Astrocyte (in vitro differentiated cells and primary cell): ENCODE results near the gene PTPRCAP. TPM values are rescaled to one million over a fixed set of nuclear protein-coding genes. Genes with fewer than 3 reads are reported as not detected.

Experiments
- DNase-seq: peaks from one replicate; pipeline ENCODE4 v3.0.0-alpha.2; 2010; ENCODE audit warnings: low read depth
- FAIRE-seq: peaks from 2 replicates; lab custom pipeline; 2011; peaks lifted over from hg19 to GRCh38; lab: Jason Lieb, UNC
- H2AFZ ChIP-seq: 2 replicates; pipeline ENCODE4 v1.6.0; 2012; ENCODE audit warnings: low read depth, low read length, inconsistent platforms
- H3K27ac ChIP-seq: 2 replicates; pipeline ENCODE4 v1.5.1; 2011; ENCODE audit warnings: low read depth, low read length, inconsistent platforms
- H3K27me3 ChIP-seq: 2 replicates; pipeline ENCODE4 v1.6.0; 2011; ENCODE audit warnings: low read length, inconsistent platforms; ENCODE audit not compliant: insufficient read depth
- H3K36me3 ChIP-seq: 2 replicates; pipeline ENCODE4 v1.5.1; 2011; ENCODE audit warnings: low read length, inconsistent platforms; ENCODE audit not compliant: insufficient read depth
- H3K4me1 ChIP-seq: 2 replicates; pipeline ENCODE4 v1.5.1; 2011; ENCODE audit warnings: low read length, inconsistent platforms; ENCODE audit not compliant: insufficient read depth
- H3K4me2 ChIP-seq: 2 replicates; pipeline ENCODE4 v1.6.0; 2012; ENCODE audit warnings: low read length, inconsistent platforms
- H3K4me3 ChIP-seq: 2 replicates; pipeline ENCODE4 v1.5.1; 2011; ENCODE audit warnings: low read depth, mild to moderate bottlenecking, low read length, inconsistent platforms; ENCODE audit not compliant: insufficient read depth
- H3K79me2 ChIP-seq: 2 replicates; pipeline ENCODE4 v1.6.0; 2012; ENCODE audit warnings: mild to moderate bottlenecking, low read length, inconsistent platforms; ENCODE audit not compliant: insufficient read depth
- H3K9ac ChIP-seq: 2 replicates; pipeline ENCODE4 v1.6.0; 2012; ENCODE audit warnings: mild to moderate bottlenecking, low read length, inconsistent platforms
- H3K9me3 ChIP-seq: 2 replicates; pipeline ENCODE4 v1.5.1; 2012; ENCODE audit warnings: low read depth, mild to moderate bottlenecking, low read length, inconsistent platforms; ENCODE audit not compliant: insufficient read depth
- H4K20me1 ChIP-seq: 2 replicates; pipeline ENCODE4 v1.6.0; 2012; ENCODE audit warnings: low read length, inconsistent platforms; ENCODE audit not compliant: insufficient read depth
- H3K27ac Mint-ChIP-seq: one replicate; pipeline ENCODE4 v1.8.0; 2021; ENCODE audit warnings: mild to moderate bottlenecking, mixed read lengths; ENCODE audit not compliant: unreplicated experiment
- H3K27me3 Mint-ChIP-seq: one replicate; pipeline ENCODE4 v1.8.0; 2021; ENCODE audit warnings: low read depth, mixed read lengths; ENCODE audit not compliant: unreplicated experiment
- H3K36me3 Mint-ChIP-seq: one replicate; pipeline ENCODE4 v1.8.0; 2021; ENCODE audit warnings: low read depth, mixed read lengths; ENCODE audit not compliant: unreplicated experiment
- H3K4me1 Mint-ChIP-seq: one replicate; pipeline ENCODE4 v1.8.0; 2021; ENCODE audit warnings: low read depth, mixed read lengths; ENCODE audit not compliant: unreplicated experiment
- H3K4me3 Mint-ChIP-seq: one replicate; pipeline ENCODE4 v1.8.0; 2021; ENCODE audit warnings: mild to moderate bottlenecking, moderate library complexity, mixed read lengths; ENCODE audit not compliant: unreplicated experiment
- H3K9me3 Mint-ChIP-seq: one replicate; pipeline ENCODE4 v1.8.0; 2021; ENCODE audit warnings: mild to moderate bottlenecking, mixed read lengths; ENCODE audit not compliant: unreplicated experiment
- EZH2 ChIP-seq: IDR thresholded peaks from 2 replicates; pipeline ENCODE4 v1.6.1; 2012; ENCODE audit warnings: mild to moderate bottlenecking, low read length, inconsistent platforms; ENCODE audit not compliant: insufficient read depth
- total RNA-seq: library from RNA; stranded (reverse); gene quantifications from 2 replicates; pipeline ENCODE4 v1.2.1, GENCODE V29; 2021
- TF ChIP-seq, protein P1 (sequence below): IDR thresholded peaks from 2 replicates; pipeline ENCODE4 v1.5.1; 2011; ENCODE audit warnings: low read depth, mild to moderate bottlenecking, inconsistent platforms, low read length, moderate library complexity; ENCODE audit not compliant: insufficient read depth

Gene PTPRCAP
- total RNA-seq, 1 donor from 2014 or later, result 1.7 TPM

DNA sequence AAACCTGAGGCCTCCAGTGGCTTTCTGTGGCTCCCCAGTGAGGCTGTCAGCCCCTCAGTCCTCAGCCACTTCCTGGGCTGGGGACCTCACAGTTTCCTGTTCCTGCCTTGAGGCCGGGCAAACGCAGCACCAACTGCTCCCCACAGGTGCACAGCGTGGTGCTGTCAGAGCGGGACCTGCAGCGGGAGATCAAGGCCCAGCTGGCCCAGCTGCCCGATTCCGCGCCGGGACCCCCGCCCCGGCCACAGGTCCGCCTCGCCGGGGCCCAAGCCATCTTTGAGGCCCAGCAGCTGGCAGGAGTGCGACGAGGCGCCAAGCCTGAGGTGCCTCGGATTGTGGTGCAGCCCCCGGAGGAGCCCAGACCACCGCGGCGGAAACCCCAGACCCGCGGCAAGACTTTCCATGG lies 28.2 kb downstream of the PTPRCAP start:
- H3K27ac Mint-ChIP-seq, result no peak overlapping the region
- H3K79me2 ChIP-seq, result no peaks in the 10 kb centered on the region
- peaks cover 19% of the 10 kb centered on the region for H3K27me3 ChIP-seq
- H3K4me1 ChIP-seq, result no peaks in the 10 kb centered on the region
- H3K4me3 ChIP-seq, result no peak overlapping the region
- peaks cover 3% of the 10 kb centered on the region for H3K36me3 Mint-ChIP-seq
- TF ChIP-seq, protein P1, sequence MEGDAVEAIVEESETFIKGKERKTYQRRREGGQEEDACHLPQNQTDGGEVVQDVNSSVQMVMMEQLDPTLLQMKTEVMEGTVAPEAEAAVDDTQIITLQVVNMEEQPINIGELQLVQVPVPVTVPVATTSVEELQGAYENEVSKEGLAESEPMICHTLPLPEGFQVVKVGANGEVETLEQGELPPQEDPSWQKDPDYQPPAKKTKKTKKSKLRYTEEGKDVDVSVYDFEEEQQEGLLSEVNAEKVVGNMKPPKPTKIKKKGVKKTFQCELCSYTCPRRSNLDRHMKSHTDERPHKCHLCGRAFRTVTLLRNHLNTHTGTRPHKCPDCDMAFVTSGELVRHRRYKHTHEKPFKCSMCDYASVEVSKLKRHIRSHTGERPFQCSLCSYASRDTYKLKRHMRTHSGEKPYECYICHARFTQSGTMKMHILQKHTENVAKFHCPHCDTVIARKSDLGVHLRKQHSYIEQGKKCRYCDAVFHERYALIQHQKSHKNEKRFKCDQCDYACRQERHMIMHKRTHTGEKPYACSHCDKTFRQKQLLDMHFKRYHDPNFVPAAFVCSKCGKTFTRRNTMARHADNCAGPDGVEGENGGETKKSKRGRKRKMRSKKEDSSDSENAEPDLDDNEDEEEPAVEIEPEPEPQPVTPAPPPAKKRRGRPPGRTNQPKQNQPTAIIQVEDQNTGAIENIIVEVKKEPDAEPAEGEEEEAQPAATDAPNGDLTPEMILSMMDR, result no peak
- TF ChIP-seq EZH2, result no peak
- H3K36me3 ChIP-seq, result no peaks in the 10 kb centered on the region
- no peak overlapping the region for H2AFZ ChIP-seq
- H3K4me2 ChIP-seq, result no peak overlapping the region
- no peaks in the 10 kb centered on the region for H4K20me1 ChIP-seq
- H3K27me3 Mint-ChIP-seq, result peaks cover 22% of the 10 kb centered on the region
- no peak overlapping the region for H3K4me3 Mint-ChIP-seq
- H3K9ac ChIP-seq, result no peak overlapping the region
- FAIRE-seq (no peak), DNase-seq (no peak)
- H3K27ac ChIP-seq, result no peak overlapping the region
- H3K9me3 ChIP-seq, result no peaks in the 10 kb centered on the region
- H3K4me1 Mint-ChIP-seq, result peaks cover 2% of the 10 kb centered on the region
- H3K9me3 Mint-ChIP-seq, result no peaks in the 10 kb centered on the region

DNA sequence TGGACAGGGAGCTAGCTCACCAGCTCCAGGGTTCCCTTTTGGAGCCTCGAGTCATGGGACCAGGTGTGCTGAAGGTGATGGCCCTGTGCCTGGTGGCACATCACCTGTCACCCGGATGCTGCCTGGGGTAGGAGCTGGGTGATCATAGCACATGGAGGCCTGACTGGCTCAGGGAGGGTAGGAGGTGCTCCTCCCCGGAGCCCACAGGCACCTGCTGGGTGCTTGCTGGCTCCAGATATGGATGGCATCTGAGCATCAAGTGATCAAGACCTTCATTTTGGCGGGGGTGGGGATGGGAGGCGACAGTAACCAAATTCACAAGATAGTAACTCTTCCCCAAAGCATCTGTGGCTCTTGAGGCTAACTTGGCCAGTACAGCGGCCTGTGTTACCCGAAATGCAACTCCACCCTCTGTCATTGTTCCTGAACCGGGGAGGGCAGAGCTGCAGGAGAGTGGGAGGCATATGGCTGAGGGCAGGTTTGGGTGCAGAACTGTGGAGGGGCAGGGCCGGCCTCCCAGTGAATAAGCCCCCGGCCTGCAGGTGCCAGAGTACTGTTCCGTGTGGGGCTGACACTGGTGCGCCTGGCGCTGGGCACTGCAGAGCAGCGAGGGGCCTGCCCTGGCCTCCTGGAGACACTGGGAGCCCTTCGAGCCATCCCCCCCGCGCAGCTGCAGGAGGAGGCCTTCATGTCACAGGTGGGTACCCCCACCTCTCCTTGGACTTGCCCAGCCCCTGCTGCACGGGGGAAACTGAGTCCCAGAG lies 28.9 kb downstream of the PTPRCAP start:
- H2AFZ ChIP-seq, result no peak overlapping the region
- Mint-ChIP-seq H3K9me3 (no peaks in the 10 kb centered on the region), H3K4me3 (no peak overlapping the region), H3K36me3 (peaks cover 3% of the 10 kb centered on the region), H3K4me1 (peaks cover 2% of the 10 kb centered on the region), H3K27ac (no peak overlapping the region), H3K27me3 (peaks cover 22% of the 10 kb centered on the region)
- peaks cover 19% of the 10 kb centered on the region for H3K27me3 ChIP-seq
- no peaks in the 10 kb centered on the region for H3K79me2 ChIP-seq
- no peak for DNase-seq
- no peaks in the 10 kb centered on the region for H3K4me1 ChIP-seq
- TF ChIP-seq, protein P1, result no peak
- no peak for TF ChIP-seq EZH2
- H4K20me1 ChIP-seq, result no peaks in the 10 kb centered on the region
- H3K9me3 ChIP-seq, result no peaks in the 10 kb centered on the region
- no peak overlapping the region for H3K9ac ChIP-seq
- no peak for FAIRE-seq
- no peak overlapping the region for H3K27ac ChIP-seq
- H3K4me3 ChIP-seq, result no peak overlapping the region
- no peaks in the 10 kb centered on the region for H3K36me3 ChIP-seq
- H3K4me2 ChIP-seq, result no peak overlapping the region

DNA sequence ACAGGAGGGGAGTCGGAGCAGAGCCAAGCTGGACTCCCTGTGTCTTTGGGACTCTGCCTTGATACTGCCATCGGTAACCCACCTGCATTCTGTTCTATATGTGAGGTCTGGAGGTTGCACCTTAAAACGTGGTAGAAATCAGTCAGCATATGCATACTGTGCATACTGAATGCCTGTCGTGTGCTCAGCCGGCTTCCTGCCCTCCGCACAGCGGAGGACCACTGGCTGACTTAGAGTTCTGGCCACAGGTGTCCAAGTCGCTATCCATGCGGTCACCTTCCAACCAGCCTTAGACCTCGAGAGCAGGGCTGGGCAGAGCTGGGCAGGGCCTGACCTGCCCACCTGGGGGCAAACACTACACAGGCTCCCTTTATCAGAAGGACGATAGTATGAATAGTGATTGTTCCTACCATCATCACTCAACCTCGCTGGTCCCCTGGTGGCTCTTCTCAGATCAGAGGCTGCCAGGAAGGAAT lies 29.8 kb downstream of the PTPRCAP start:
- no peak overlapping the region for H3K4me3 Mint-ChIP-seq
- H3K27me3 Mint-ChIP-seq, result peaks cover 18% of the 10 kb centered on the region
- no peak for DNase-seq
- no peak overlapping the region for H3K27ac Mint-ChIP-seq
- no peaks in the 10 kb centered on the region for H4K20me1 ChIP-seq
- H3K9ac ChIP-seq, result no peak overlapping the region
- H3K4me1 Mint-ChIP-seq, result no peaks in the 10 kb centered on the region
- FAIRE-seq, result no peak
- H3K27ac ChIP-seq, result no peak overlapping the region
- no peaks in the 10 kb centered on the region for H3K9me3 ChIP-seq
- peaks cover 3% of the 10 kb centered on the region for H3K36me3 Mint-ChIP-seq
- no peaks in the 10 kb centered on the region for H3K79me2 ChIP-seq
- H3K27me3 ChIP-seq, result peaks cover 19% of the 10 kb centered on the region
- no peak overlapping the region for H3K4me2 ChIP-seq
- H3K4me3 ChIP-seq, result no peak overlapping the region
- TF ChIP-seq, protein P1, result no peak
- TF ChIP-seq EZH2, result no peak
- H3K9me3 Mint-ChIP-seq, result no peaks in the 10 kb centered on the region
- no peak overlapping the region for H2AFZ ChIP-seq
- no peaks in the 10 kb centered on the region for H3K4me1 ChIP-seq
- no peaks in the 10 kb centered on the region for H3K36me3 ChIP-seq
